Measurements from ENCODE around the gene RELN. TPM values are rescaled to one million over a fixed set of nuclear protein-coding genes. Genes with fewer than 3 reads are reported as not detected.

Gene RELN
- total and polyA plus RNA-seq, 9 of the 15 experiments (the other 6 are each of a cell fraction or from before 2014, with no cell fraction given), result 12.9 to 43.2 (median 18.1) TPM

- DNase-seq (ENCODE audit: extremely low read depth in 1 of 4, low spot score in 3 of 4) (no peak), ATAC-seq (peak; percentile 70), FAIRE-seq (no peak)
- ChIA-PET CTCF (ENCODE audit: low intra/inter-chr PET ratio) (no interaction called here), POLR2A (interaction anchor here (0.6 to 0.9 kb wide), 2 partner anchors 10 to 1241 kb away, joined by 3 read pairs; no protein-coding TSS in a partner anchor)
- H3K36me3 ChIP-seq (ENCODE audit: control insufficient read depth, insufficient read depth, low read length), result no peaks in the 10 kb centered on the region
- peak; percentile 8 for TF ChIP-seq MEIS2 (IDR thresholded peaks at IDR 0.05; ENCODE audit: partially characterized antibody)
- TF ChIP-seq PRDM10 (IDR thresholded peaks at IDR 0.05; ENCODE audit: partially characterized antibody), result peak; percentile 42
- TF ChIP-seq GABPB2 (CRISPR knock-in tag; conservative IDR thresholded peaks at IDR 0.05), result no peak
- no peak for TF ChIP-seq MEF2A (IDR thresholded peaks at IDR 0.05; ENCODE audit: control insufficient read depth, low read depth, low read length)
- no peak for TF ChIP-seq KAT7 (CRISPR knock-in tag; IDR thresholded peaks at IDR 0.05; ENCODE audit: borderline replicate concordance)
- no peak for TF ChIP-seq ZNF184 (CRISPR knock-in tag; IDR thresholded peaks at IDR 0.05)
- no peak for TF ChIP-seq MAFF (IDR thresholded peaks at IDR 0.05; ENCODE audit: low read length)
- TF ChIP-seq ZNF277 (CRISPR knock-in tag; IDR thresholded peaks at IDR 0.05; ENCODE audit: borderline replicate concordance), result no peak
- no peak overlapping the region for H2AFZ ChIP-seq (ENCODE audit: low read depth, low read length)
- BruUV-seq (replicated peaks), result no TSS peak
- WGBS (ENCODE audit: insufficient coverage, low coverage, missing lambda C conversion rate), result 48% methylated on average over 3 of the region's 3 CpGs
- H4K20me1 ChIP-seq (replicated peaks; ENCODE audit: control insufficient read depth, insufficient read depth, low read length), result no peaks in the 10 kb centered on the region
- H3K9me3 ChIP-seq (replicated peaks; ENCODE audit: control insufficient read depth, insufficient read depth, low read depth, low read length), result no peaks in the 10 kb centered on the region
- H3K4me1 ChIP-seq (replicated peaks in 1 of 2; ENCODE audit: control insufficient read depth in 2 of 2, insufficient read depth in 2 of 2, low read length in 2 of 2), result no peaks in the 10 kb centered on the region
- no peaks in the 10 kb centered on the region for H3K9me1 ChIP-seq (ENCODE audit: control insufficient read depth, insufficient read depth, low read length)
- no peaks in the 10 kb centered on the region for H3K27me3 ChIP-seq (ENCODE audit: control insufficient read depth in 2 of 2, insufficient read depth in 2 of 2, low read length in 2 of 2)
- in situ Hi-C loops (cut with MboI) (no loop called here), intact Hi-C loops (cut with micrococcal nuclease) (no loop called here)
- no peak overlapping the region for H3K9ac ChIP-seq (ENCODE audit: insufficient read depth in 1 of 2, low read depth in 2 of 2, low read length in 2 of 2)
- H3K4me3 ChIP-seq, result no peak overlapping the region
- H3K79me2 ChIP-seq (ENCODE audit: control insufficient read depth, insufficient read depth, low read length), result no peaks in the 10 kb centered on the region
- no peak overlapping the region for H3K4me2 ChIP-seq (ENCODE audit: insufficient read depth, low read length)
- no peak overlapping the region for H3K27ac ChIP-seq (ENCODE audit: extremely low read depth, low read depth, low read length)
Measured at GRCh38 chr7:103702982-103703381, 286.5 kb downstream of the RELN start.
